HEK293 (cell line): ENCODE results near the gene MAP1S.
A peak's percentile ranks its signal among the peaks of the same experiment; 100 is the strongest.

Source experiments
- CTCF ChIA-PET: fragments of 350-600 bp; formaldehyde crosslinking; extraction: SDS; loops from one replicate; lab custom pipeline; 2021; ENCODE audit warnings: antibody characterized with exemption; lab: Yijun Ruan, JAX
- POLR2A ChIA-PET: fragments of 300-600 bp; formaldehyde crosslinking; extraction: SDS; loops from one replicate; lab custom pipeline; 2020; ENCODE audit warnings: antibody characterized with exemption, inconsistent platforms; lab: Yijun Ruan, JAX
- H3K27ac ChIP-seq: fragments of 200-500 bp; sonication (Bioruptor generic); 2 replicates; pipeline ENCODE4 v1.5.1; 2014; ENCODE audit warnings: low read depth, low read length, control low read depth, inconsistent platforms; ENCODE audit errors: extremely low read depth
- H3K36me3 ChIP-seq, 2 experiments: fragments of 200-500 bp in 1 of 2; sonication (Bioruptor generic) in 1 of 2; 1 replicate in 1 of 2; 2 replicates in 1 of 2; pipeline ENCODE4 v1.5.1; 2014 to 2017; ENCODE audit warnings: inconsistent platforms in 2 of 2, low read length in 2 of 2; ENCODE audit not compliant: control insufficient read depth in 2 of 2, insufficient read depth in 1 of 2
- H3K4me1 ChIP-seq: fragments of 200-500 bp; sonication (Bioruptor generic); 2 replicates; pipeline ENCODE4 v1.5.1; 2014; ENCODE audit warnings: mild to moderate bottlenecking, low read length, inconsistent platforms; ENCODE audit not compliant: control insufficient read depth, insufficient read depth
- H3K4me3 ChIP-seq: 2 replicates; pipeline ENCODE4 v1.5.1; 2011; ENCODE audit warnings: low read depth, mild to moderate bottlenecking, control low read depth, low read length, moderate library complexity
- H3K9me3 ChIP-seq: fragments of 200-500 bp; sonication (Bioruptor generic); 2 replicates; pipeline ENCODE4 v1.5.1; 2014; ENCODE audit warnings: low read depth, low read length, inconsistent platforms; ENCODE audit not compliant: control insufficient read depth, insufficient read depth
- EGR2 ChIP-seq: fragments of 450-650 bp; formaldehyde crosslinking; IDR thresholded peaks from 2 replicates; pipeline ENCODE4 v1.5.1; 2016; ENCODE audit warnings: low read depth, missing biosample characterization, missing genetic modification characterization
- GLIS1 ChIP-seq: fragments of 450-650 bp; formaldehyde crosslinking; IDR thresholded peaks from 2 replicates; pipeline ENCODE4 v1.5.1; 2016; ENCODE audit warnings: missing biosample characterization, missing genetic modification characterization
- GLIS2 ChIP-seq: fragments of 450-650 bp; formaldehyde crosslinking; IDR thresholded peaks from 2 replicates; pipeline ENCODE4 v1.5.1; 2016; ENCODE audit warnings: missing biosample characterization, missing genetic modification characterization
- KLF1 ChIP-seq: fragments of 450-650 bp; formaldehyde crosslinking; IDR thresholded peaks from 2 replicates; pipeline ENCODE4 v1.5.1; 2016; ENCODE audit warnings: missing biosample characterization, missing genetic modification characterization
- KLF16 ChIP-seq: fragments of 450-650 bp; formaldehyde crosslinking; IDR thresholded peaks from 2 replicates; pipeline ENCODE4 v1.5.1; 2017; ENCODE audit warnings: missing biosample characterization, missing genetic modification characterization
- KLF17 ChIP-seq: fragments of 450-650 bp; formaldehyde crosslinking; IDR thresholded peaks from 2 replicates; pipeline ENCODE4 v1.5.1; 2016; ENCODE audit warnings: missing biosample characterization, missing genetic modification characterization
- PATZ1 ChIP-seq: fragments of 450-650 bp; formaldehyde crosslinking; IDR thresholded peaks from 2 replicates; pipeline ENCODE4 v1.5.1; 2016; ENCODE audit warnings: missing biosample characterization, missing genetic modification characterization
- RBAK ChIP-seq: fragments of 450-650 bp; formaldehyde crosslinking; IDR thresholded peaks from 2 replicates; pipeline ENCODE4 v1.5.1; 2016; ENCODE audit warnings: missing biosample characterization, missing genetic modification characterization
- ZFHX2 ChIP-seq: fragments of 450-650 bp; formaldehyde crosslinking; conservative IDR thresholded peaks from 2 replicates; pipeline ENCODE4 v1.5.1; 2016; ENCODE audit warnings: missing biosample characterization, missing genetic modification characterization
- ZNF114 ChIP-seq: fragments of 450-650 bp; formaldehyde crosslinking; IDR thresholded peaks from 2 replicates; pipeline ENCODE4 v1.5.0; 2017; ENCODE audit warnings: missing biosample characterization, missing genetic modification characterization
- ZNF366 ChIP-seq: fragments of 450-650 bp; formaldehyde crosslinking; conservative IDR thresholded peaks from 2 replicates; pipeline ENCODE4 v1.5.1; 2016; ENCODE audit warnings: missing biosample characterization, missing genetic modification characterization
- ZNF398 ChIP-seq: fragments of 450-650 bp; formaldehyde crosslinking; IDR thresholded peaks from 2 replicates; pipeline ENCODE4 v1.5.1; 2017; ENCODE audit warnings: missing biosample characterization, missing genetic modification characterization
- ZNF449 ChIP-seq: fragments of 450-650 bp; formaldehyde crosslinking; IDR thresholded peaks from 2 replicates; pipeline ENCODE4 v1.5.1; 2017; ENCODE audit warnings: missing biosample characterization, mild to moderate bottlenecking, missing genetic modification characterization, moderate library complexity
- ZNF513 ChIP-seq: fragments of 450-650 bp; IDR thresholded peaks from 2 replicates; pipeline ENCODE4 v1.5.1; 2018; ENCODE audit warnings: missing biosample characterization, missing genetic modification characterization
- ZNF555 ChIP-seq: fragments of 450-650 bp; formaldehyde crosslinking; conservative IDR thresholded peaks from 2 replicates; pipeline ENCODE4 v1.5.1; 2017; ENCODE audit warnings: missing biosample characterization, mild to moderate bottlenecking, missing genetic modification characterization, inconsistent platforms
- ZNF596 ChIP-seq: fragments of 450-650 bp; IDR thresholded peaks from 2 replicates; pipeline ENCODE4 v1.5.0; 2018; ENCODE audit warnings: missing biosample characterization, mild to moderate bottlenecking, missing genetic modification characterization, moderate library complexity
- ZNF600 ChIP-seq: fragments of 450-650 bp; formaldehyde crosslinking; IDR thresholded peaks from 2 replicates; pipeline ENCODE4 v1.5.1; 2016; ENCODE audit warnings: missing biosample characterization, missing genetic modification characterization
- ZNF629 ChIP-seq: fragments of 450-650 bp; formaldehyde crosslinking; IDR thresholded peaks from 2 replicates; pipeline ENCODE4 v1.5.1; 2017; ENCODE audit warnings: missing biosample characterization, missing genetic modification characterization
- ZNF701 ChIP-seq: fragments of 450-650 bp; formaldehyde crosslinking; IDR thresholded peaks from 2 replicates; pipeline ENCODE4 v1.5.1; 2016; ENCODE audit warnings: missing biosample characterization, missing genetic modification characterization
- TF ChIP-seq, protein P1 (sequence below): fragments of 450-650 bp; formaldehyde crosslinking; IDR thresholded peaks from 2 replicates; pipeline ENCODE4 v1.5.1; 2016; ENCODE audit warnings: missing biosample characterization, missing genetic modification characterization

The MAP1S gene

DNA sequence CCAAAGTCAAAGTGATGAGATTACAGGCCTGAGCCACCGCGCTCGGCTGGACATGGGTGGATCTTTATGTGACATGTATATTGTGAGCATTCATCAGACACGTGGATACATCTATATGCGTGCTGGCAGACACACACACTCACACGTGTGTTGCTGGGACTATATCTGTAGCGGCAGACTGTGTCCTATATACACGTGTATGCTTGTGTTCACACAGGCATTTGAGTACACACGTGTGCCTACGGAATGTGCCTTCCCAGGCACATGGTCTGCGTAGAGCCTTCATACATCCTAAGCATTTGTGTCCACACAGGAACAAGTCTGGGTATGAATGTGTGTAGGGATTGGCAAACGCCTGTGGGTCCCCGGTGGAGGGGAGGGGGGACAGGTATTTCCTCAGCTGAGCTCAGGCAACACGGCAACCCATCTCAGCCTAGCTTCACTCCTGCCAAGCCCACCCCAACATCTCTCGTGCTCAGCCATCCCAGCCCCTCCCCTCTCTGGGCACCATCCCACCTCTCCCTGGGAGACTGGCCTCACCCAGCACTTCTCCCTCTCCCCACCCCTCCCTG, 33.7 kb upstream of the MAP1S start:
- Histone ChIP-seq H3K4me1 (no peaks in the 10 kb centered on the region), H3K27ac (no peak overlapping the region), H3K36me3 (no peaks in the 10 kb centered on the region), H3K4me3 (no peak overlapping the region), H3K9me3 (no peaks in the 10 kb centered on the region)
- TF ChIP-seq ZNF596 (tag by site-specific recombination) (no peak), RBAK (tag by site-specific recombination) (no peak), ZNF513 (tag by site-specific recombination) (no peak), KLF16 (no peak)
- TF ChIP-seq, protein P1, sequence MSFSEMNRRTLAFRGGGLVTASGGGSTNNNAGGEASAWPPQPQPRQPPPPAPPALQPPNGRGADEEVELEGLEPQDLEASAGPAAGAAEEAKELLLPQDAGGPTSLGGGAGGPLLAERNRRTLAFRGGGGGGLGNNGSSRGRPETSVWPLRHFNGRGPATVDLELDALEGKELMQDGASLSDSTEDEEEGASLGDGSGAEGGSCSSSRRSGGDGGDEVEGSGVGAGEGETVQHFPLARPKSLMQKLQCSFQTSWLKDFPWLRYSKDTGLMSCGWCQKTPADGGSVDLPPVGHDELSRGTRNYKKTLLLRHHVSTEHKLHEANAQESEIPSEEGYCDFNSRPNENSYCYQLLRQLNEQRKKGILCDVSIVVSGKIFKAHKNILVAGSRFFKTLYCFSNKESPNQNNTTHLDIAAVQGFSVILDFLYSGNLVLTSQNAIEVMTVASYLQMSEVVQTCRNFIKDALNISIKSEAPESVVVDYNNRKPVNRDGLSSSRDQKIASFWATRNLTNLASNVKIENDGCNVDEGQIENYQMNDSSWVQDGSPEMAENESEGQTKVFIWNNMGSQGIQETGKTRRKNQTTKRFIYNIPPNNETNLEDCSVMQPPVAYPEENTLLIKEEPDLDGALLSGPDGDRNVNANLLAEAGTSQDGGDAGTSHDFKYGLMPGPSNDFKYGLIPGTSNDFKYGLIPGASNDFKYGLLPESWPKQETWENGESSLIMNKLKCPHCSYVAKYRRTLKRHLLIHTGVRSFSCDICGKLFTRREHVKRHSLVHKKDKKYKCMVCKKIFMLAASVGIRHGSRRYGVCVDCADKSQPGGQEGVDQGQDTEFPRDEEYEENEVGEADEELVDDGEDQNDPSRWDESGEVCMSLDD: no peak
- POLR2A ChIA-PET: no interaction called here
- CTCF ChIA-PET: interaction anchor here (0.7 kb wide), 1 partner anchor 19 kb away, joined by 3 read pairs; no protein-coding TSS in a partner anchor

DNA sequence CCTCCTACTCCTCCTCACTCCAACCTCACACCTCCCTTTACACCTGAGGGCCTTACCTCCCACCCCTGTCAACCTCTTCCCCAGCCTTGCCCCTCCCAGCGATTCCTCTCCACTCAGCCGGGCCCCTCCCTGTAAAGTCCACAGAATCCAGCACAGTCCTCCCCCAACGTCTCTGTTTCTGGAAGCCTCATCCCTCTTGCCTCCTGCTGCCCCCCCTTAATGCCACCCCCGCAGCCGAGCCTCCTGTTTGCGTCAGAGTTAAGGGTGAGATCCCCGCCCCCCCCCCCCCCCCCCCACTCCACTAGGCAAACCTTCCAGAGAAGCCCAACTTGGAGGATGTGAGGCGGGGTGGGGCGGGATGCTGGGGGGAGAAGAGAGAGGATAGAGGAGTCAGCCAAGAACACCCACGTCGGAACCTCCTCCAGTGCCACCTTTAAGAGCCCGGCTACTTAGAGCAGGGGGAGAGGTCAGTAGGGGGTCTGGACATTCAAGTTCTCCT, 33.2 kb upstream of the MAP1S start:
- CTCF ChIA-PET: no interaction called here
- Histone ChIP-seq H3K36me3 (no peaks in the 10 kb centered on the region), H3K9me3 (no peaks in the 10 kb centered on the region), H3K27ac (no peak overlapping the region)
- POLR2A ChIA-PET: no interaction called here
- peak; percentile 13; the same call in 1 of the 2 replicates for TF ChIP-seq GLIS2
- TF ChIP-seq ZNF449 (tag by site-specific recombination): peak; percentile 85; the same call in 1 of the 2 replicates
- 0 out of 2 replicates have a peak, but pooled peaks have one; percentile 13 for TF ChIP-seq ZNF629 (tag by site-specific recombination)
- TF ChIP-seq ZNF600 (tag by site-specific recombination): 0 out of 2 replicates have a peak, but pooled peaks have one; percentile 29
- peak; percentile 78 for TF ChIP-seq ZNF398 (tag by site-specific recombination)
- TF ChIP-seq PATZ1 (tag by site-specific recombination): peak; percentile 51; the same call in 1 of the 2 replicates
- peak; percentile 31; the same call in 1 of the 2 replicates for TF ChIP-seq ZNF366 (tag by site-specific recombination)
- TF ChIP-seq ZNF555 (tag by site-specific recombination): no peak
- TF ChIP-seq EGR2 (tag by site-specific recombination): peak; percentile 91
- TF ChIP-seq KLF1 (tag by site-specific recombination): peak; percentile 93
- no peak for TF ChIP-seq ZNF701 (tag by site-specific recombination)
- TF ChIP-seq ZNF114 (tag by site-specific recombination): no peak
- TF ChIP-seq ZFHX2: peak; percentile 93
- TF ChIP-seq KLF17: peak; percentile 66; the same call in 1 of the 2 replicates
- TF ChIP-seq GLIS1 (tag by site-specific recombination): peak; percentile 53
- TF ChIP-seq, all 188 proteins: peak for 12
- Histone ChIP-seq H3K4me3 (no peak overlapping the region), H3K4me1 (no peaks in the 10 kb centered on the region)
